Measurements from ENCODE around the gene PFDN4.

DNA sequence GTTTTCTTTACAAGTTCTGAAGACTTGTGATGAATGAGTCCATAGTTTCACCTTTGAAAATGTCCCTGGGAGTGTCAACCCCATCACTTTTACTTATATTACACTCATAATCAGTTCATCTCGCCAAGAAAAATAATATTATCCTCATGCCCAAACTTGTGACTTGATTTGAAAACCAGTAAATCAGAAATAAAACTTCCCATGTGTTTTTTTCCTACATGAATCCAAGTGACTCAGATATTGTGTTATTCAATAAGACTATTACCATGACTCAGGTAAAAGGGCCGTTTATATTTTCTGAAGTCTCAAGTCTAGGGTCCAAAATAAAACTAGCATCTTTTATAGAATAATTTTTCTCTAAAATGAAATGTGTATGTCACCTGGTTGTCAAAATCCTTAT lies 18.3 kb upstream of the PFDN4 start:
- no peak for TF ChIP-seq POLR2A (IDR thresholded peaks at IDR 0.05)
- TF ChIP-seq, protein P1, sequence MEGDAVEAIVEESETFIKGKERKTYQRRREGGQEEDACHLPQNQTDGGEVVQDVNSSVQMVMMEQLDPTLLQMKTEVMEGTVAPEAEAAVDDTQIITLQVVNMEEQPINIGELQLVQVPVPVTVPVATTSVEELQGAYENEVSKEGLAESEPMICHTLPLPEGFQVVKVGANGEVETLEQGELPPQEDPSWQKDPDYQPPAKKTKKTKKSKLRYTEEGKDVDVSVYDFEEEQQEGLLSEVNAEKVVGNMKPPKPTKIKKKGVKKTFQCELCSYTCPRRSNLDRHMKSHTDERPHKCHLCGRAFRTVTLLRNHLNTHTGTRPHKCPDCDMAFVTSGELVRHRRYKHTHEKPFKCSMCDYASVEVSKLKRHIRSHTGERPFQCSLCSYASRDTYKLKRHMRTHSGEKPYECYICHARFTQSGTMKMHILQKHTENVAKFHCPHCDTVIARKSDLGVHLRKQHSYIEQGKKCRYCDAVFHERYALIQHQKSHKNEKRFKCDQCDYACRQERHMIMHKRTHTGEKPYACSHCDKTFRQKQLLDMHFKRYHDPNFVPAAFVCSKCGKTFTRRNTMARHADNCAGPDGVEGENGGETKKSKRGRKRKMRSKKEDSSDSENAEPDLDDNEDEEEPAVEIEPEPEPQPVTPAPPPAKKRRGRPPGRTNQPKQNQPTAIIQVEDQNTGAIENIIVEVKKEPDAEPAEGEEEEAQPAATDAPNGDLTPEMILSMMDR (IDR thresholded peaks at IDR 0.05), result no peak
- TF ChIP-seq POLR2AphosphoS5 (IDR thresholded peaks at IDR 0.05), result no peak

Measured in breast epithelium (tissue), 3 donors.